Measurements from ENCODE around the gene SH3BP1.
"Not testable (repeated sequence)": the region's sequence is repeated elsewhere in the genome, so short reads cannot be mapped to it uniquely, and the experiment has no call there.

SH3BP1 gene, protein sequence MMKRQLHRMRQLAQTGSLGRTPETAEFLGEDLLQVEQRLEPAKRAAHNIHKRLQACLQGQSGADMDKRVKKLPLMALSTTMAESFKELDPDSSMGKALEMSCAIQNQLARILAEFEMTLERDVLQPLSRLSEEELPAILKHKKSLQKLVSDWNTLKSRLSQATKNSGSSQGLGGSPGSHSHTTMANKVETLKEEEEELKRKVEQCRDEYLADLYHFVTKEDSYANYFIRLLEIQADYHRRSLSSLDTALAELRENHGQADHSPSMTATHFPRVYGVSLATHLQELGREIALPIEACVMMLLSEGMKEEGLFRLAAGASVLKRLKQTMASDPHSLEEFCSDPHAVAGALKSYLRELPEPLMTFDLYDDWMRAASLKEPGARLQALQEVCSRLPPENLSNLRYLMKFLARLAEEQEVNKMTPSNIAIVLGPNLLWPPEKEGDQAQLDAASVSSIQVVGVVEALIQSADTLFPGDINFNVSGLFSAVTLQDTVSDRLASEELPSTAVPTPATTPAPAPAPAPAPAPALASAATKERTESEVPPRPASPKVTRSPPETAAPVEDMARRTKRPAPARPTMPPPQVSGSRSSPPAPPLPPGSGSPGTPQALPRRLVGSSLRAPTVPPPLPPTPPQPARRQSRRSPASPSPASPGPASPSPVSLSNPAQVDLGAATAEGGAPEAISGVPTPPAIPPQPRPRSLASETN

GRCh38 chr22:37639070-37639760 is at the start of gene SH3BP1:
SH3BP1 (plus strand) TSS chr22:37639669; CDS start chr22:37639788, 119 bp downstream.
- peak; percentile 80 for DNase-seq

DNA sequence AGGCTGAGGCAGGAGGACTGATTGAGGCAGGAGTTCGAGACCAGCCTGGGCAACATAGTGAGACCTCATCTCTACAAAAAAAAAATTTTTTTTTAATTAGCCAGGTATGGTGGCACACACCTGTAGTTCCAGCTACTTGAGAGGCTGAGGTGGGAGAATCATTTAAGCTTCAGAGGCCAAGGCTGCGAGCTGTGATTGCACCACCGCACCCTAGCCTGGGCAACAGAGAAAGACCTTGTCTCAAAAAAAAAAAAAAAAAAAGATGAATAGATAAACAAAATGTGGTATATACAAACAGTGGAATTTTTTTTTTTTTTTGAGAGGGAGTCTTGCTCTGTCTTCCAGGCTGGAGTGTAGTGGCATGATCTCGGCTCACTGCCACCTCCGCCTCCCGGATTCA is 48.4 kb upstream of the SH3BP1 start:
- not testable (repeated sequence) for DNase-seq

GRCh38 chr22:37591823-37592404 is 47.6 kb upstream of the SH3BP1 start:
- DNase-seq: no peak

GRCh38 chr22:37594237-37594636 is 45.2 kb upstream of the SH3BP1 start:
- no peak for DNase-seq

- no peak for DNase-seq
Observed at GRCh38 chr22:37599153-37599552, 40.3 kb upstream of the SH3BP1 start.

GRCh38 chr22:37601203-37601539 is 38.3 kb upstream of the SH3BP1 start:
- no peak for DNase-seq

DNA sequence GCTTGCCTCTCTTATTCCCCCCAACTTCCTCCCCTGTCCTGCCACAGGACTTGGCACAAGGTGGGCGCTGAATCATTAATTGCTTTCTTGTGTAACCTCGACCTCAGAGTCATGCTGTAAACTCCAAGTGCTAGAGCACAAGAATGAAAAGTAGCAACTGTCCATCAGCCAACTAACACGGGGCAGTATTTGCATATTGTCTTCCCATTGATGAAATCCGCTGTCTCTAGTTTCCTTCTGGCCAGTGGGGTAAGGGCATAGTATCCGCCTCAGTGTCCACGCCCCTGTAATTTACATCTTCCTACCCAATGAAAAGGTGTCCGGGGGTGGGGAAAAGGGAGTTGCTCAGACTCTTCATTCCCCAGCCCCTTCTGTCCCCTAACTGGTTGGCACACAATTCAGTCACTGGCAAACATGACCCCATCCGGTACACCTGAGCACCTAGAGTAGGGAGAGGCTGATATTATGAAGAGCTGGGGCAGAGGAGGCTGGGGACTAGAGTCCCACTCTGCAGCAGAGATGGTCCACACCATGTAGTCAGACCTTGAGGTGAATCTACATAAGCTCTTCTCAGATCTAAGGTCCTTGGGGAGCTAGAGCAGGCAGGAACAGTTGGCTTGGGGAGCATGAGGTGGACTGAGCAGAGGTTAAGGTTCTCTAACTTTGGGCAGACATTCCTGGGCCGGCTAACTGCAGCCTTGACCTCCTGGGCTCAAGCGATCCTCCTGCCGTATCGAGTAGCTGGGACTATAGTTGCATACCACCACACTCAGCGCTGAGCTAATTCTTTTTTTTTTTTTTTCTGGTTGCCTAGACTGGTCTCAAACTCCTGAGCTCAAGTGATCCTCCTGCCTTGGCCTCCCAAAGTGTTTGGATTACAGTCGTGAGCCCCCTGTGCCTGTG is 37.7 kb upstream of the SH3BP1 start:
- DNase-seq: peak; percentile 71

DNA sequence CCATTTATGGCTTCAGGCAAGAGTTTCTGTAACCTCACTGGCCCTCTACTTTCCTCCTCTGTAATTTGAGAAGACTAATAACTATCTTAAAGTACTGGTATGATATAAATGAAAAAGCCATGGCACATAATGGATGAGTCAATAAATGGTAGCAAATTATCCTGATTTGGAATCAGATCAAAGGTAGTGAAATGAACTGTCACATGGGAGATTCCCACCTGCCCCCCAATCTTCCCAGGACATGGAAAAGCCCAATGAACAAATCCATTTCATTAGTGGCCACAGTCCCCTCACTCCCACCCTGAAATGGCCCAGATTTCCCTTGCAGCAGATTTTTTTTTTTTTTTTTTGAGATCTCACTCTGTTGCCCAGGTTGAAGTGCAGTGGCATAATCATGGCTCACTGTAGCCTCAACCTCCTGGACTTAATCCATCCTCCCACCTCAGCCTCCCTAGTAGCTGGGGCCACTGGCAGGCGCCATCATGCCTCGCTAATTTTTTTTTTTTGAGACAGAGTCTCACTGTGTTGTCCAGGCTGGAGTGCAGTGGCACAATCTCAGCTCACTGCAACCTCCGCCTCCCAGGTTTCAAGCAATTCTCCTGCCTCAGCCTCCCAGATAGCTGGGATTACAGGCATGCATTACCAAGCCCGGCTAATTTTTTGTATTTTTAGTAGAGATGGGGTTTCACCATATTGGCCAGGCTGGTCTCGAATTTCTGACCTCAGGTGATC is 36.8 kb upstream of the SH3BP1 start:
- not testable (repeated sequence) for DNase-seq

DNA sequence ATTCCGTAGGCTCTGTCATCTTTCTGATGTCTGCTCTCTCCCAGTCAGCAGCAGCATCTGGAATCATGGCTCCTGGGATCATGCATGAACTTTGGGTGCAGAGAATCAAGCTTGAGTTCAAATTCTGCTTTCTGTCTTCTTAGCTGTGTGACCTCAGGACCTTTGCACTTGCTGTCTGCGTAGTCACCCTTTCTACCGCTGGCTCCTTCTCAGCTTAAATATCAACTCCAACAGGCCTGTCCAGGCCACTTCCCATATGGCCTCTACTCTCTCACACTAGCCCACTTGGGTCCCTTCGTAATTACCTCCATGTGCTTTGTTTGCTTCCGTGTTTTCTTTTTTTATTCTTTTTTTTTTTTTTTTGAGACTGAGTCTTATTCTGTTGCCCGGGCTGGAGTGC is 35.4 kb upstream of the SH3BP1 start:
- no peak for DNase-seq

DNA sequence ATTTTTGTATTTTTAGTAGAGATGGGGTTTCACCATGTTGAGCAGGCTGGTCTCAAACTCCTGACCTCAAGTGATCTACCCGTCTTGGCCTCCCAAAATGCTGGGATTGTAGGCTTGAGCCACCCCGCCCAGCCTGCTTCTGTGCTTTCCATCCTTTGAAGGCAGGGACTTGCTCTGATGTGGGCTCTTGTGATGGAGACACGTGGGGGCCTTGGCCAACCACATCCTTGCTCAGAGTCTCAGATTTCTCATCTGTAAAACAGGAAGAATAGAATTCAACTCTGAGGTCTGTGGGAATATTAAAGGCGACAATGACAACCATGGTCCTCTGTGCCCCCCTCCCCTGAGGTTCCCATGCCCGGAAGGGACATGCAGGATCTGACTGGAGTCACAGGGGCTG is 34.6 kb upstream of the SH3BP1 start:
- DNase-seq: no peak

DNA sequence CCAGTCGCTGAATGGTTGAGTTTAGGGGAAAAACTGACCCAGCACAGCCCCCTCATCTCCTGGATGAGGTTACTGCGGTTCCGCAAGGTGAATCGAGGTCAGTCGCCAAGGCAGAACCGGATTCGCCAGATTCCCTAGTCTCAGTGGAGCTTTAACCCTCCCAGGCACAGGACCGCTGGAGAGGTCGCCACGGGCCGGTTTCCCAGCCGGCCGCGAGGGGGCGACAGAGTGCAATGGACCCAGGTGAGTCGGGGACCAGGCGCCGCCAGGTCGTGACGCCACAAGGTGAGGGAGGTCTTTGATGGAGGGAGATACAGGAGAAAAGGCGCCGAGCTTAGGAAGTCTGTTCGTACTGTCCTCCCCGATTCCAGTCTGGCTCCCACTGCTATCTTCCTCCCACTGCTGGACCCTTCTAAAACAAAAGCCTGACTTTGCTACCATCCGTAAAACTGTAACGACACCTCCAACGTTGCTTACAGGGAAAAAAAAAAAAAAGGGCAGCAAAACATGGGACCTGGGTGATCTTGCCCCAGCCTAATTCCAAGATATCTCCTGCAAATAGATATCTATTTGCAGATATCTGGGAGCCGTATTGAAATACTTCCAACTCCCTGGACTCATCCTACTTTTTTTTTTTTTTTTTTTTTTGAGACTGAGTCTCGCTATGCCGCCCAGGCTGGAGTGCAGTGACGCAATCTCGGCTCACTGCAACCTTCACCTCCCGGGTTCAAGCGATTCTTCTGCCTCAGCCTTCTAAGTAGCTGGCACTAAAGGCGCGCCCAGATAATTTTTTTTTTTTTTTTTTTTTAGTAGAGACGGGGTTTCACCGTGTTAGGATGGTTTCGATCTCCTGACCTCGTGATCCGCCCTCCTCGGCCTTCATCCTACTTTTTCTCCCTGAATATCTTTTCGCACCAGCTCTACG is 32.2 kb upstream of the SH3BP1 start:
- DNase-seq: peak; percentile 75

- DNase-seq: no peak
Observed at GRCh38 chr22:37607935-37608476, 31.5 kb upstream of the SH3BP1 start.

GRCh38 chr22:37608477-37609239 is 30.8 kb upstream of the SH3BP1 start, which contains the start of gene GGA1:
GGA1 (plus strand) TSS chr22:37608834; CDS start chr22:37608861, 27 bp downstream.
- DNase-seq: peak; percentile 99

DNA sequence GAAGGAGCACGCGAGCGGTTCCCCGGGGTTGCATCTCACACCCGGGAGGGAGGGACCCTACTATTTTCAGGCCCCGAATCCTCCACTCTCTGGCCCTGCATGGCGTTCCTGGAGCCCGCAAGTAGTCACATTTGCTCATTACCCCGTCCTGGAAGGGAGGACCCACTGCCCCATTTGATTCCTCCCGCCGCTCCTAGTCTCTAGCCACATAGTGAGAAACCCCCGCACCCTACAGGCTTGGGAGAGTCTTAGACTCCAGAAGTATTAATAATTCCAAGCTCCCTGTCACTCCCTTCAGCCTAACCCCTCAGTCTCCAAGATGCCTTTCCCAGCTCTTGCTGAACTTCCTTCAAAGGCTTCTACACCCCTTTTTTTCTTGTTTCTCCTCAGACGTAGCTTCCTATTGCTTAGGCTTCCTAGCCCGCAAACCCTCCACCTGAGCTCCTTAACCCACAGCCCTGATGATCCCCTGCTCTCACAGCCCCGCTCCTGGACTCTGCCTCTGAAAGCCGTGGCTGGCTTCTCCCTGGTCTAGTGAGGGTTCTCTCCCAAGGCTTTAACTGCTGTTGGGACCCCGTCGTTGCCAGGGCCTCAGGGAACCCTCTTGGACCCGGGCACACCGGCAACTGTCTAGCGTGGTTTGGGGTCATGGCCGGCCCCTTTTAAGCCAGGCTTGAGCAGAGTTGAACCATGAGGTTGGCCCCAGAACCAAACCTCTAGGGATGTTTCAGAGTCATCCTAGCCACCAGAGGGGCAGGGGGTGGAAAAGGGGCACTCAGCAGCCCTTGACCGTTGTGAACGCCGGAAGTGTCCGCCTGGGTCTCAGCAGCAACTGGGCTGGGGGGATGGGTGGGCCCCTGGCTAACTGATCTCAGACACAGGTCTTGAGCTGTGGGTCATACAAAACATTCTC is 30.0 kb upstream of the SH3BP1 start:
- peak; percentile 54 for DNase-seq

- DNase-seq: not testable (repeated sequence)
Observed at GRCh38 chr22:37610153-37610475, 29.4 kb upstream of the SH3BP1 start.

GRCh38 chr22:37610480-37611129 is 28.9 kb upstream of the SH3BP1 start:
- peak; percentile 67 for DNase-seq

DNA sequence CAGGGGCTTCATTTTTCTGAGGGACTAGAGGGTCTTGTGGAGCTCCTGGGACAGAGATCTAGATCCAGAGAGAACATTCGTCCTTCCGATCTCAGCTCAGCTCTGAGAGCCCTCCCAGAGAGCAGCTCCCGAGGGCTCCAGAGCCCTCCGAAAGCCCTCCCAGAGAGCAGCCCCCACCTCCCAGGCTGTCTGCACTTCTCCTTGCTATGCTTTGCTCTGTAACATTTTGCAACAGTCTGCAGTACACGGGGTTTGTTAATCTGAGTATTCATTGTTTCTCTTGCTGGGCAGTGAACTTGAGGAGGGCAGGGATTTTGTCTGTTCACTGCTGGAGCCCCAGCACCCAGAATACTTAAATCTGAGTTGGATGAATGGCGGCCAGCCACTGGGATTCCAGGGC is 28.3 kb upstream of the SH3BP1 start:
- no peak for DNase-seq
